Measurements from ENCODE around the gene WDR87.
"Not testable (repeated sequence)": the region's sequence is repeated elsewhere in the genome, so short reads cannot be mapped to it uniquely, and the experiment has no call there.

WDR87 gene

DNA sequence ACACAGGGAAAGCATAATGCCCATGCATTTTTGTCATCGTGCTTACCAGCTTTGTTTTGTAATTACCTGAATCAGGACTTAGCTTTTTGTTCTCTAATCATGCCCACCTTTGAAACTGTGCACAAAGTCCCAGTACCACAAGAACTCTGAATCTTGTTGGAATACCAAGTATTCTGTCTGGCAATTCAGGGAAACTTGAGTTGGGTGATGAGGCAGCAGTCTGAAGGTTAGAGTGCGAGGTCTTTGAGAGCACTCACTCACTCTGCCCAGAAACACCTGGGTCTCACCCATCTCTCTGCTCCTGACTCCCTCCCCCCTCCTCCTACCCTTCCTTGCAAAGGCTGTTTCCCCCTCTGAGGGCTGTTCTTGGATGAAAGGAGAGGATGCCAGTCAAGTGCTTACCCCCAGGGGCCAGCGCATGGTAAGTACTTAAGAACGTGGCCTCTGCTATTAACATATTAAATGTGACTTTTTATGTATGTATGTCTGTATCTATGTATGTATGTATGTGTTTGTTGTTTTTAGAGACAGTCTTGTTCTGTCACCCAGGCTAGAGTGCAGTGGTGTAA lies 23.0 kb upstream of the WDR87 start:
- DNase-seq, result no peak

- no peak for DNase-seq
Observed at GRCh38 chr19:37928527-37929286, 22.3 kb upstream of the WDR87 start.

DNA sequence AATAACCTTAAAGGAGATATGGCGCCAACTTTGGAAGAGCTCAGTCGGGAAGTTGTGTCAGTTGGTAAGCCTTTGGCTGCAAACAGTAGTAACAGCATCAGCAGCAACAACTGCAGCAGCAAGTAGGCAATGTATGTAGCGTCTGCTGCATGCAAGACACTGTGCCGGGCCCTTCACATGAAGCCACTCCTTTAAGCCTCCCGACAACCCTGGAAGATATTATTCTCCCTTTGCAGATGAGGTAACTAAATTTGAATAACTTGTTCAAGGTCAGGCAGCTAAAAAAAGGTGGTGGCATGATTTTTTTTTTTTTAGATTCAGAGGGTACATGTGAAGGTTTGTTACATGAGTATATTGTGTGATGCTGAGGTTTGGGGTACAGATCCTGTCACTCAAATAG lies 20.3 kb upstream of the WDR87 start:
- DNase-seq, result no peak

- DNase-seq, result no peak
Observed at GRCh38 chr19:37926255-37926654, 19.9 kb upstream of the WDR87 start.

GRCh38 chr19:37925212-37925611 lies 18.8 kb upstream of the WDR87 start:
- no peak for DNase-seq

DNA sequence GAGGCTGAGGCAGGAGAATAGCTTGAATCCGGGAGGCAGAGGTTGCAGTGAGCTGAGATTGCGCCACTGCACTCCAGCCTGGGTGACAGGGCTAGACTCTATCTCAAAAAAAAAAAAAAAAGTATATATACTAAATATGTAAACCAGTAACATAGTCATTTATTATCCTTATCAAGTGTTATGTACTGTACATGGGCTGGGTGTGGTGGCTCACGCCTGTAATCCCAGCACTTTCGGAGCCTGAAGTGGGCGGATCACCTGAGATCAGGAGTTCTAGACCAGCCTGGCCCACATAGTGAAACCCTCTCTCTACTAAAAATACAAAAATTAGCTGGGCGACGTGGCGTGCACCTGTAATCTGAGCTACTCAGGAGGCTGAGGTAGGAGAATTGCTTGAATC lies 18.2 kb upstream of the WDR87 start:
- DNase-seq, result not testable (repeated sequence)

DNA sequence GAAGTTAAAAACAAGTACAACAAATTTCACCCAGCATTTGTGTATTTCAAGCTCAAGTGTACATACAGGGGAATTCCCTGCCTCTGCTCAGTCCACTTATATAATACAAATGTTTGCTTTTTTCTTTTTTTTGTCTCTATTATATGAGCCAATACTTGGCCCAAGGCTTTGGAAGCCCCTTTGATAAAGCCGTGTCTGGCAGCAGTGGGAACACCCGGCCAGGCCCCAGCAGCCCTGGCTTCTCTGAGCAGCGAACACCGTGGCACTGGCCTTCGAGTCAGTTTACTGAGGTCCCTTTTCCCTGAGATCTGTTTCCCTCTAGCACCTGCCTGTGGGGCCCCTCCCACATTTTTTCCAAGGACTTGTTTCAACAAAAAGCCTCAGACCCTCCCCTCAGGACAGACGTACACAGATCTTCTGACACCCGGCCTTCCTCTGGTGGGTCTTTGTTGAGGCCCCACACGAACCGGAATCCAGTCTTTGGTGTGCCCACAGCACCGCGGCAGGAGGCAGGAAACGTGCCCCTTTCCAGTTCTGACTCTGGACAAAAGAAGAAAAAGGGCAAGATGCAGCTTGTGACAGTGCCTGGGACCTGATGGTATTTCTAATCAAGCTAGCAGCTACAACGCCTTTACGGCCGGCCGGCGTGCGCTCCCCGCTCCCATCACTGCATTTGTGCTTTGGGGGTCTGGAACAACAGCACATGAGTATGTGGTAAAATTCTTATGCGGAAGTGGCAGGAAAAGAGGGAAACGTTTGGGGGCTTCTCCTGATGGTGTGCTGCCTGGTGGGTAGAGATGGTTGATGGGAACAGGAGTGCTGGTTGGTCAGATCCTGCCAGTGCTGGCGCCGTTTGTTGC lies 14.4 kb upstream of the WDR87 start:
- DNase-seq, result no peak

- DNase-seq, result no peak
Observed at GRCh38 chr19:37914908-37915307, 8.5 kb upstream of the WDR87 start.

GRCh38 chr19:37909661-37910199 lies 3.3 kb upstream of the WDR87 start:
- no peak for DNase-seq

DNA sequence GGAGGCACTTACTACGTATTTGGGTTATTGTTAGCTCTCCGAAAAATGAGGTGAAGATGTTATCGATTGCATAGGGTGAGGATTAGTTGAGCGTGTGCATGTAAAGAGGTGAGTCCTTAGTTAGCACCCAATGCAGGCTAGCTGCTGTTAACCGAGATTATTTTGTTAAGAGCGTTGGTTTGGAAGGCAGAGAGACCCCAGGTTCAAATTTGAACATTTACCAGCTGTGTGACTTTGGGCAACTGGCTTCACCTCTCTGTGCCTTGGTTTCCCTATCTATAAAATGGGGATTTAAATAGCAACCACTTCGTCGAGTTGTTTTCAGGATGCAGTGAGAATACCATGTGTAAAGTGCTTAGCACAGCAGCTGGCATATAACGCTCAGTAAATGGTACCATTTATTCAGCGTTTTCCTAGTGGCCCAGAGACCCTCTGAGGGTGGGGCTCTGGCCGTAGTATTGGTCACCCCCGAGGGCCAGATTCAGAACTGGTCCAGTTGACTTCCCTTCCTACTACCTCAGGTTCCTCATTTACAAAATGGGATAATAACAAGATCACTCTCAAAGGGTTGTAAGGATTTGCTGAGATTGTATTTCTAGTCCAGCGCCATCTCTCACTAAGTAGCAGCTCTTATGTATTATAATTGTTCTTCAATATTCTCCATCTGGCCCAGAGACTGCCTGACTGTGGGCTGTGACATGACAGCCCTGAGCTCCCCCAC lies 1.5 kb upstream of the WDR87 start:
- DNase-seq, result no peak

- DNase-seq, result peak; percentile 92
Observed at GRCh38 chr19:37906869-37907734, 708 bp upstream of the WDR87 start, which contains the start of gene SIPA1L3. SIPA1L3 (plus strand) TSS chr19:37907208; CDS start chr19:38081566, 174,358 bp downstream.

DNA sequence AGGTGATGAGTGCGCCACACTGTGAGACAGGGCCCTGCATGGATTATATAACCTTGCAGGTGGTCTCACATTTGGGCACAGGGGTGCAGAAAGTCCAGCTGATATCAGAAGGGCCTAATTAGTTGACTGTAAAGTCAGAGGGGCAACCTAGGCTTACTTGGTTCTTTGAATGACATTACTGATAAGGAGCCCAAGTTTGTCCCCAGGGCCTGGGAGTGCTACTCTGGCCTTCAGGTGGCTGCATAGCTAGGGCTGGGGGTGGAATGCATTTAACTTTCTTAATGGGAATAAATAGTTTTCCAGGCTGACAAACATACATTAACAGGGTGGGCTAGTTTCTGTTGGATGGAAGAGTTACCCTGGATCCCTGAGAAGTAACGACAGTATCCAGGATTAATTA lies 3.3 kb downstream of the WDR87 start:
- no peak for DNase-seq

GRCh38 chr19:37902668-37903067 lies 3.7 kb downstream of the WDR87 start:
- peak; percentile 92 for DNase-seq

DNA sequence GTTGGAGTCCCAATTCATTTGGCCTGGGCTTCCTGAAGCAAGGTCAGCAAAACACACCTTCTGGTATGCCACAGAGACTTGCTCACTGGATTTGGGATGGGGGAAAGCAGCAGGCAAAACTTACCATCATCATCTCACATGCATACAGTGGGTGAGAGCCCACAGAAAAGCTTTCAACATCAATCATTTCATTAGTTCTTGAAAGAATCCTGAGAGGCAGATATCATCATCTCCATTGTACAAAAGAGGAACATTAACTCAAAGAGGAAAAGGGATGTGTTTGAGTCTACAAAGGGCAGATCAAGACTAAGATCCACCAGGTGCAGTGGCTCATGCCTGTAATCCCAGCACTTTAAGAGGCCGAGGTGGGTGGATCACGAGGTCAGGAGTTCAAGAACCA lies 6.4 kb downstream of the WDR87 start:
- DNase-seq, result no peak

DNA sequence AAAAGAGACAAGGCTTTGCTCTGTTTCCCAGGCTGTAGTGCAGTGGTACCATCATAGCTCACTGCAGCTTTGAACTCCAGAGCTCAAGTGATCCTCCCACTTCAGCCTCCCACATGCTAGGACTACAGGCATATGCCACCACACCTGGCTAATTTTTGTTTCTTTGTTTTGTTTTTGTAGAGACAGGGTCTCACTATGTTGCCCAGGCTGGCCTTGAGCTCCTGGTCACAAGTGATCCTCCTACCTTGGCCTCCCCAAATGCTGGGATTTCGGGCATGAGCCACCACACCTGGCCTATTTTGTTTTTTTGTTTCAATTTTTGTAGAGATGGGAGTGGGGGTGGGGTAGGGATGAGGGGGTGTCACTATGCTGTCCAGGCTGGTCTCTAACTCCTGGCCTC lies 6.9 kb downstream of the WDR87 start:
- no peak for DNase-seq

DNA sequence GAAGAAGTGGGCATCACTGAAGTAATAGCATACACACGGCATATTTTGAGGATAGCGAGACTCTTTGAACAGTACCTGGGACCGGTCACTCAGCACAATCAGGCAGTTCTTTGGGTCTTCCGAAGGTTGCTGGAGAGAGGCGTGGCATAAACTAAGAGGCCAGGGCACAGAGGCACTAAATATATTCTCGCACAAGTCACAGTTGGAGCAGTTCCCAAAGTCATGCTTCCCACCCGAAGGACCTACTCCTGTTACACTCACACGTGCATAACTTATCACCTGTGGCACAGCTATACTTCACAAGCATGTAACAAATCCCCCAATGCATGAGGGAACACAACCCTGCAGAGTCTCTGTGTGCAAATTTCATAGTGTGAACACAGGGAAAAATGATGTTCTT lies 10.2 kb downstream of the WDR87 start:
- DNase-seq, result no peak

DNA sequence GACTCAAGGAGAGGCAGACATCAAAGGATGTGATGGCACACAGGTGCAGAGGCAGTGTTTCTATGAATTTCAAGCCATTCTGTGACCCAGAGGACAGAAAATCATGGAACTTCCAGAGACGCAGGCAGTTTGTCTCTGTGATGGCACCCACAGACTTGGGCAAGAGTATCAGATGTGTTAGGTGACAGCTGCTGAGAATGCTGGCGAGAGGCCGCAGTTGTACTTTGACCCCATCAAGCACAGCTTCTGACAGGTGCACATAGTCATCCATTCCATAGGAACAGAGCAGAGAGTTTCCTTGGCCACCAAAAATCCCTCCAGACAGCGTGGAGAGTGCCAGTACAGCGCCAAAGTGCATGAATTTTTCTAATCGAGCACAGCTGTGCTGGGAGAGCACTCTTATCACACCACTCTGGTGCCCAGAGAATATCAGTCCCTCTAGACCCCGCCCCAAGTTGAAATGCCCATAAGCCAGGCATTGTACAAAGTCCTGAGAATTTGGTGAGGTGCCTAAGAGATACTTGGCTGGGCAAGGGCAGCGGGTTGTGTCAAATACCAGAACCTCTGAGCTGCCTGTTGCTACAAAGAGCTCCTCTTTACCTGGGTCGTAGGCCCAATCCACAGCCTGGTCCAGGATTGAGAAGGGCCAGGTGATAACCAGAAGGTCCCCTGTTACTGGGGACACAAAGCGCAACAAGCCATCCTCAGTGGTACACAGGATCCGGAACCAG lies 12.4 kb downstream of the WDR87 start:
- no peak for DNase-seq

DNA sequence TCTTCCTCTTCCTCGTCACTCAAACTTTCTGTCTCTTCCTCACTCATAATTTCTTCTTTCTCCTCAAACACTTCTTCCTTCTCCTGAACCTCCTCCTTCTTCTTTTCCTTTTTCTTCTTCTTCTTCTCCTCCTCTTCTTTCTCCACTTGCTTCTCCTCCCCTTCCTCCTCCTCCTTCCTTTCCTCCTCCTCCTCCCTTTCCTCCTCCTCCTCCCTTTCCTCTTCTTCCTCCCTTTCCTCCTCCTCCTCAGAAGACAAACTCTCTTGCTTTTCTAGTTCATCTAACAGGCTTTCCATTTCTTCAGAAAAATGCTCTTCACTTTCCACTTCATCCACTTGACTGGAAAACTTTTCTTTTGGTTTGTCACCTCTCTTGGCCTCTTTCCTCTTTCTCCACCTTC lies 19.8 kb downstream of the WDR87 start:
- DNase-seq, result no peak

DNA sequence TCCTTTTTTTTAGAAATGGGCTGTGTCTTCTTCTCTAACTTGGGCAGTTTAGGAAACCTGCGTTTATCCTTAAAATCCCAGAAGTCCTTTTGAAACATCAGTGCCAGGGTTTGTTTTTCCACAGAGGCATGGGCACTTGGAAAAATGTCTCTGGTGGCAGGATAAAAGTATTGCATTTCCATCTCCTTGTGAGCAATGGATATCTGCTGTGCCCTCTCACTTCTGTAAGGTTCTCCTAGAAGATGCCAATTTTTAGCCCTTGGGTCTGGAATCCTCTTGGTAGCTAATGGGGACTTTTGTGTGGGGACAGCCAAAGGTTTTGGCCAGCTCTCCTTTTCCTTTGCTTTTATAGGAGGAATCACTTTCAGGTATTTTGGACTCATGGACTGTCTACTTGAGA lies 21.0 kb downstream of the WDR87 start:
- no peak for DNase-seq

- DNase-seq, result no peak
Observed at GRCh38 chr19:37877147-37877546, 29.2 kb downstream of the WDR87 start.

- DNase-seq, result no peak
Observed at GRCh38 chr19:37876032-37876431, 30.4 kb downstream of the WDR87 start.

Data from NCI-H1694 (cell line).